H1 (cell line): Measurements from ENCODE around the gene ADARB2. TPM values are rescaled to one million over a fixed set of nuclear protein-coding genes. Genes with fewer than 3 reads are reported as not detected.

Experiments used
- CTCF ChIA-PET: fragments of 300-600 bp; sonication (Branson Sonifier 250); formaldehyde crosslinking; loops from one replicate; lab custom pipeline; 2021; ENCODE audit not compliant: partially characterized antibody; lab: Charles Lee
- POLR2A ChIA-PET: fragments of 300-600 bp; sonication (Branson Sonifier 250); formaldehyde crosslinking; loops from one replicate; lab custom pipeline; 2021; ENCODE audit warnings: inconsistent platforms; ENCODE audit not compliant: partially characterized antibody; lab: Charles Lee
- DNase-seq, 2 experiments: peaks; one replicate each; pipeline versions ENCODE4 v3.0.0 to v3.0.0-alpha.2; 2010 to 2022; ENCODE audit warnings: low spot score in 2 of 2, low read depth in 1 of 2, mixed read lengths in 1 of 2
- FAIRE-seq: peaks from 2 replicates; lab custom pipeline; 2011; peaks lifted over from hg19 to GRCh38; lab: Jason Lieb, UNC
- H2AFZ ChIP-seq: 2 replicates; pipeline ENCODE4 v1.8.1; 2012; ENCODE audit warnings: low read length, inconsistent platforms
- H2AK5ac ChIP-seq: 2 replicates; pipeline ENCODE4 v1.6.1; 2013; ENCODE audit warnings: low read depth, low read length
- H2BK120ac ChIP-seq: replicated peaks from 2 replicates; pipeline ENCODE3; 2013; ENCODE audit warnings: low read depth, low read length, inconsistent platforms
- H2BK12ac ChIP-seq: 2 replicates; pipeline ENCODE4 v1.6.1; 2013; ENCODE audit warnings: low read depth, low read length
- H2BK15ac ChIP-seq: 2 replicates; pipeline ENCODE4 v1.6.1; 2013; ENCODE audit warnings: low read length
- H2BK20ac ChIP-seq: 2 replicates; pipeline ENCODE4 v1.6.1; 2013; ENCODE audit warnings: low read length
- H2BK5ac ChIP-seq: 2 replicates; pipeline ENCODE4 v1.6.1; 2013; ENCODE audit warnings: low read depth, low read length
- H3K14ac ChIP-seq: 2 replicates; pipeline ENCODE4 v1.6.1; 2013; ENCODE audit warnings: inconsistent platforms; ENCODE audit not compliant: insufficient read length
- H3K18ac ChIP-seq: 2 replicates; pipeline ENCODE4 v1.6.1; 2013; ENCODE audit warnings: low read length; ENCODE audit errors: extremely low read depth
- H3K23ac ChIP-seq: 2 replicates; pipeline ENCODE4 v1.6.1; 2013; ENCODE audit warnings: inconsistent platforms; ENCODE audit not compliant: insufficient read length
- H3K23me2 ChIP-seq: 2 replicates; pipeline ENCODE4 v1.6.1; 2013; ENCODE audit warnings: low read depth, low read length
- H3K27ac ChIP-seq: 2 replicates; pipeline ENCODE4 v1.6.1; 2011; ENCODE audit warnings: low read depth, low read length, inconsistent platforms
- H3K27me3 ChIP-seq, 4 experiments: replicated peaks in 1 of 4; 1 replicate in 1 of 4; 2 replicates in 3 of 4; pipeline versions ENCODE4 v1.6.1 to v1.8.1; 2011 to 2013; ENCODE audit warnings: low read length in 3 of 4, mild to moderate bottlenecking in 3 of 4, inconsistent platforms in 2 of 4, mixed read lengths in 2 of 4, moderate library complexity in 1 of 4; ENCODE audit not compliant: control insufficient read depth in 3 of 4, insufficient read depth in 3 of 4; ENCODE audit errors: extremely low read depth in 1 of 4
- H3K36me3 ChIP-seq, 4 experiments: 2 replicates each; pipeline versions ENCODE4 v1.6.1 to v1.8.1; 2011 to 2013; ENCODE audit warnings: mild to moderate bottlenecking in 4 of 4, low read length in 3 of 4, moderate library complexity in 2 of 4, control low read depth in 1 of 4, inconsistent platforms in 1 of 4; ENCODE audit not compliant: insufficient read depth in 4 of 4, control insufficient read depth in 2 of 4
- H3K4ac ChIP-seq: replicated peaks from 2 replicates; pipeline ENCODE3; 2013; ENCODE audit warnings: low read length, low read depth, mixed read lengths, inconsistent platforms; ENCODE audit not compliant: insufficient read length
- H3K4me1 ChIP-seq, 4 experiments: replicated peaks in 1 of 4; 1 replicate in 1 of 4; 2 replicates in 3 of 4; pipeline versions ENCODE4 v1.6.1 to v1.8.1; 2011 to 2013; ENCODE audit warnings: low read length in 3 of 4, inconsistent platforms in 2 of 4, mixed read lengths in 1 of 4; ENCODE audit not compliant: insufficient read depth in 4 of 4, control insufficient read depth in 3 of 4
- H3K4me2 ChIP-seq, 2 experiments: 2 replicates each; pipeline versions ENCODE4 v1.6.1 to v1.8.1; 2011 to 2013; ENCODE audit warnings: low read depth in 2 of 2, low read length in 2 of 2, control low read depth in 1 of 2, inconsistent platforms in 1 of 2, mild to moderate bottlenecking in 1 of 2; ENCODE audit not compliant: insufficient read depth in 1 of 2
- H3K4me3 ChIP-seq, 4 experiments: fragments of 200-600, 300-600 bp in 1 of 4; sonication (generic), shearing (Covaris generic), sonication (Bioruptor Twin) in 1 of 4; 2 replicates each; pipeline versions ENCODE4 v1.5.1 to v1.8.1; 2011 to 2016; ENCODE audit warnings: low read length in 4 of 4, low read depth in 3 of 4, control low read depth in 2 of 4, inconsistent platforms in 2 of 4, mild to moderate bottlenecking in 2 of 4, mixed read lengths in 1 of 4, moderate library complexity in 1 of 4; ENCODE audit not compliant: insufficient read depth in 2 of 4; ENCODE audit errors: extremely low read depth in 1 of 4
- H3K56ac ChIP-seq: replicated peaks from 2 replicates; pipeline ENCODE3; 2013; ENCODE audit warnings: low read depth, mild to moderate bottlenecking, mixed read lengths, low read length, inconsistent platforms; ENCODE audit not compliant: insufficient read length
- H3K79me1 ChIP-seq: 2 replicates; pipeline ENCODE4 v1.6.1; 2013; ENCODE audit warnings: low read depth, low read length, control low read depth
- H3K79me2 ChIP-seq, 2 experiments: 2 replicates each; pipeline versions ENCODE4 v1.6.1 to v1.8.1; 2012 to 2013; ENCODE audit warnings: low read length in 2 of 2, mild to moderate bottlenecking in 2 of 2, inconsistent platforms in 1 of 2; ENCODE audit not compliant: insufficient read depth in 2 of 2, control insufficient read depth in 1 of 2
- H3K9ac ChIP-seq, 4 experiments: replicated peaks in 1 of 4; 1 replicate in 1 of 4; 2 replicates in 3 of 4; pipeline versions ENCODE4 v1.6.1 to v1.8.1; 2011 to 2013; ENCODE audit warnings: low read depth in 3 of 4, low read length in 3 of 4, control low read depth in 2 of 4, mild to moderate bottlenecking in 2 of 4, moderate library complexity in 2 of 4, inconsistent platforms in 1 of 4; ENCODE audit errors: extremely low read depth in 1 of 4
- H3K9me3 ChIP-seq, 2 experiments: 2 replicates each; pipeline versions ENCODE4 v1.6.1 to v1.8.1; 2012 to 2013; ENCODE audit warnings: mild to moderate bottlenecking in 2 of 2, moderate library complexity in 2 of 2, control low read depth in 1 of 2, inconsistent platforms in 1 of 2, low read depth in 1 of 2, low read length in 1 of 2, mixed read lengths in 1 of 2; ENCODE audit not compliant: insufficient read depth in 2 of 2
- H4K20me1 ChIP-seq, 2 experiments: replicated peaks in 1 of 2; 2 replicates each; pipeline versions ENCODE3 to v1.8.1; 2011 to 2013; ENCODE audit warnings: inconsistent platforms in 2 of 2, low read length in 2 of 2, mild to moderate bottlenecking in 1 of 2; ENCODE audit not compliant: insufficient read depth in 2 of 2, control insufficient read depth in 1 of 2
- H4K5ac ChIP-seq: 2 replicates; pipeline ENCODE4 v1.6.1; 2013; ENCODE audit warnings: low read length, low read depth, mixed read lengths, inconsistent platforms; ENCODE audit not compliant: insufficient read length
- H4K8ac ChIP-seq: 2 replicates; pipeline ENCODE4 v1.8.0; 2013; ENCODE audit warnings: mild to moderate bottlenecking, moderate library complexity, low read length, inconsistent platforms; ENCODE audit not compliant: insufficient read depth; ENCODE audit errors: extremely low read depth
- H4K91ac ChIP-seq: replicated peaks from 2 replicates; pipeline ENCODE3; 2013; ENCODE audit warnings: low read length, mixed read lengths, inconsistent platforms; ENCODE audit not compliant: insufficient read length
- ATF3 ChIP-seq: IDR thresholded peaks from 2 replicates; pipeline ENCODE4 v1.6.1; 2011; ENCODE audit warnings: low read depth, mild to moderate bottlenecking, low read length; ENCODE audit not compliant: insufficient read depth
- EP300 ChIP-seq, 2 experiments: IDR thresholded peaks; 1 replicate in 1 of 2; 2 replicates in 1 of 2; pipeline ENCODE4 v1.6.1; 2011 to 2012; ENCODE audit warnings: low read depth in 2 of 2, low read length in 2 of 2, mild to moderate bottlenecking in 2 of 2, borderline replicate concordance in 1 of 2, inconsistent platforms in 1 of 2, moderate library complexity in 1 of 2
- EZH2 ChIP-seq: fragments of 200-600 bp; sonication (generic); IDR thresholded peaks from 2 replicates; pipeline ENCODE4 v1.7.1; 2012; ENCODE audit warnings: low read depth, mild to moderate bottlenecking, moderate library complexity, low read length, inconsistent platforms; ENCODE audit not compliant: severe bottlenecking
- FOSL1 ChIP-seq: IDR thresholded peaks from 2 replicates; pipeline ENCODE4 v1.6.1; 2011; ENCODE audit warnings: mild to moderate bottlenecking, low read depth, low read length, moderate library complexity; ENCODE audit not compliant: insufficient read depth
- GTF2F1 ChIP-seq: IDR thresholded peaks from 2 replicates; pipeline ENCODE4 v1.6.1; 2012; ENCODE audit warnings: low read depth, low read length, improper control_type of control experiment, borderline replicate concordance
- KDM4A ChIP-seq: IDR thresholded peaks from one replicate; pipeline ENCODE4 v1.7.1; 2012; ENCODE audit warnings: low read depth, mild to moderate bottlenecking, moderate library complexity, low read length, inconsistent platforms; ENCODE audit not compliant: severe bottlenecking
- MAX ChIP-seq: IDR thresholded peaks from 2 replicates; pipeline ENCODE4 v1.6.1; 2012; ENCODE audit warnings: inconsistent platforms
- RAD21 ChIP-seq, 2 experiments: IDR thresholded peaks in 1 of 2; conservative IDR thresholded peaks in 1 of 2; 2 replicates each; pipeline ENCODE4 v1.6.1; 2011; ENCODE audit warnings: low read depth in 2 of 2, low read length in 2 of 2, improper control_type of control experiment in 1 of 2, inconsistent platforms in 1 of 2, mild to moderate bottlenecking in 1 of 2, moderate library complexity in 1 of 2
- SIRT6 ChIP-seq: IDR thresholded peaks from one replicate; pipeline ENCODE4 v1.7.1; 2012; ENCODE audit warnings: low read length, inconsistent platforms
- SP2 ChIP-seq: IDR thresholded peaks from 2 replicates; pipeline ENCODE4 v1.6.1; 2012; ENCODE audit warnings: mild to moderate bottlenecking, low read length, inconsistent platforms
- SUZ12 ChIP-seq: fragments of 200-600 bp; sonication (generic); IDR thresholded peaks from 2 replicates; pipeline ENCODE4 v1.6.1; 2012; ENCODE audit warnings: mild to moderate bottlenecking, inconsistent platforms, low read length, moderate library complexity, mixed read lengths
- WGBS, 2 experiments: shearing (Covaris generic) in 1 of 2; methylation state at CpG; one replicate each; pipeline versions ENCODE4 v1.1.6 to v1.1.7; 2013 to 2015; ENCODE audit warnings: low lambda C conversion rate in 2 of 2, mixed read lengths in 2 of 2, inconsistent platforms in 1 of 2, low coverage in 1 of 2, missing lambda C conversion rate in 1 of 2; ENCODE audit not compliant: insufficient replicate concordance in 2 of 2, insufficient coverage in 1 of 2, insufficient read length in 1 of 2; ENCODE audit errors: extremely low coverage in 1 of 2, missing lambda C conversion rate in 1 of 2; 5-methylcytosine and 5-hydroxymethylcytosine counted together
- polyA plus RNA-seq, 7 experiments: library from polyadenylated mRNA; depleted of rRNA in 3 of 7; stranded (reverse) in 5 of 7; unstranded in 2 of 7; fragments of >200 nt in 5 of 7; fragments of 200-250 nt in 2 of 7; gene quantifications; 1 replicate in 5 of 7; 2 replicates in 1 of 7; 4 replicates in 1 of 7; pipeline versions ENCODE4 v1.2.1 to v1.2.3, GENCODE V29; 2011 to 2013; ENCODE audit warnings: missing spikeins in 2 of 7, mixed read lengths in 2 of 7
- total RNA-seq: library from RNA; stranded (reverse); fragmentation: NEBNext Ultra II Directional; extraction: Animal tissue kit (Norgen Biotek cat#: 25700); gene quantifications from 2 replicates; pipeline ENCODE4 v1.2.1, GENCODE V29; 2021

Gene ADARB2
- total and polyA plus RNA-seq, 2 of the 8 experiments (the other 6 are each of a cell fraction or from before 2014, with no cell fraction given): 2.2 to 2.8 TPM

- no peaks in the 10 kb centered on the region for H3K36me3 ChIP-seq
- H3K79me1 ChIP-seq: no peaks in the 10 kb centered on the region
- DNase-seq (no peak), FAIRE-seq (no peak)
- H3K4me2 ChIP-seq: no peak overlapping the region
- no peak overlapping the region for H3K9ac ChIP-seq
- peaks cover 0 to 1% of the 10 kb centered on the region in 2 experiments for H4K20me1 ChIP-seq
- peak overlapping the region; percentile 53; the same call in 1 of the 2 replicates for H2BK12ac ChIP-seq
- ChIA-PET CTCF (interaction anchor here (1.0 to 1.7 kb wide), 3 partner anchors 15 to 60 kb away, joined by 3 to 7 read pairs (median 3); no protein-coding TSS in a partner anchor), POLR2A (no interaction called here)
- H4K5ac ChIP-seq: no peak overlapping the region
- no peak overlapping the region for H2BK20ac ChIP-seq
- H3K14ac ChIP-seq: no peak overlapping the region
- H3K23ac ChIP-seq: no peak overlapping the region
- no peak overlapping the region for H3K18ac ChIP-seq
- H3K4me1 ChIP-seq: peaks cover 0 to 11% (median 4%) of the 10 kb centered on the region in 4 experiments; a peak in 5 of 7 replicates
- H3K27me3 ChIP-seq: peaks cover 0 to 28% (median 20%) of the 10 kb centered on the region in 4 experiments; a peak in 6 of 7 replicates
- 88% methylated on average over 14 of the region's 14 CpGs; no CpG with 5 or more reads in 1 of the 2 experiments for WGBS, 2 experiments
- peak overlapping the region; percentile 19; the same call in 1 of the 2 replicates for H2BK15ac ChIP-seq
- H3K56ac ChIP-seq: no peak overlapping the region
- no peak overlapping the region for H3K4ac ChIP-seq
- H2BK120ac ChIP-seq: no peak overlapping the region
- no peak overlapping the region for H2AK5ac ChIP-seq
- no peak overlapping the region for H4K8ac ChIP-seq
- H4K91ac ChIP-seq: no peak overlapping the region
- H2BK5ac ChIP-seq: 0 out of 2 replicates have a peak overlapping the region, but pooled peaks have one; percentile 8
- H3K23me2 ChIP-seq: peaks cover 11% of the 10 kb centered on the region; the same call in 1 of the 2 replicates
- no peak overlapping the region for H3K27ac ChIP-seq
- no peaks in the 10 kb centered on the region for H3K9me3 ChIP-seq
- H3K79me2 ChIP-seq: no peaks in the 10 kb centered on the region
- no peak overlapping the region for H2AFZ ChIP-seq
- no peak overlapping the region for H3K4me3 ChIP-seq
- TF ChIP-seq ATF3: no peak
- TF ChIP-seq SP2: no peak
- TF ChIP-seq GTF2F1: no peak
- peak in 1 of 2 experiments; percentile 12; a peak in 1 of 4 replicates for TF ChIP-seq RAD21 (IDR thresholded peaks at IDR 0.05 in 1 of 2, conservative IDR thresholded peaks at IDR 0.05 in 1 of 2; ENCODE audit: low read depth in 2 of 2, low read length in 2 of 2)
- TF ChIP-seq EZH2: no peak
- TF ChIP-seq SUZ12: no peak
- no peak for TF ChIP-seq EP300 (IDR thresholded peaks at IDR 0.05; ENCODE audit: borderline replicate concordance in 1 of 2, low read depth in 2 of 2, low read length in 2 of 2)
- no peak for TF ChIP-seq FOSL1
- no peak for TF ChIP-seq KDM4A
- no peak for TF ChIP-seq SIRT6
- TF ChIP-seq MAX: 0 out of 2 replicates have a peak, but pooled peaks have one; percentile 10
These were observed 2.4 kb upstream of the ADARB2 start for GRCh38 chr10:1739751-1740150.
